Measurements from ENCODE around the gene DPH3. TPM values are rescaled to one million over a fixed set of nuclear protein-coding genes. Genes with fewer than 3 reads are reported as not detected.

The DPH3 gene
- total and polyA plus RNA-seq, 10 of the 15 experiments (the other 5 are each of a cell fraction or from before 2014, with no cell fraction given) = 10.8 to 71.8 (median 23.4) TPM

DNA sequence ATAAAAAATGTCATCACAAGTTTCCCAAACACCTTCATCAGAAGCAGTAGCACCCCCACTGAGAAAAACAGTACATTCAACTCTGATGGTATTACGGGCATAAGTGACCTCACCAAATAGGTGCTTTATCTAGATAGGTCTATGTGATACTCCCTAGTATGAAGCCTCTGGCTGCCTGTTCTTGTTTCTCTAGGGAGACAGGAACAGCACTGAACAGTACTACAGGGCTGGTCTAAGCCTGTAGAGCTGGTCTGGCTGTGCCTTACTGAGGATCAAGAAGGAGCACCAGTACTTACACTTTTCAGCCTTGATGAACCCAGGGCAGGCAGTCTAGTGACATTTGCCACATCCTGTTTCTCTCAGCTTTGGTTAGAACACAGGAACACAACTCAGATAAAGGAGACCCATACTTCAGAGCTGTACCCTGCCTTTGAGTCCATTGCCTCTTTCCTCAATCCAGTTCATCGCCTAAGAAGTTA lies 36.2 kb upstream of the DPH3 start:
- no TSS peak for BruUV-seq (replicated peaks)
- H3K27me3 ChIP-seq (replicated peaks in 1 of 2; ENCODE audit: control insufficient read depth in 2 of 2, insufficient read depth in 2 of 2, low read length in 1 of 2) = no peaks in the 10 kb centered on the region
- peak; percentile 75 for ATAC-seq
- peaks cover 4 to 5% of the 10 kb centered on the region in 2 experiments; a peak in 3 of 4 replicates for H3K36me3 ChIP-seq (ENCODE audit: control insufficient read depth in 2 of 2, insufficient read depth in 2 of 2, low read length in 1 of 2)
- POLR2A ChIA-PET = interaction anchor here (0.6 to 1.5 kb wide), 5 partner anchors 11 to 249 kb away, joined by 3 to 7 read pairs (median 3); partner anchors contain the start of genes DPH3 and OXNAD1
- CTCF ChIA-PET = interaction anchor here (0.7 to 6.3 kb wide), 9 partner anchors 10 to 251 kb away, joined by 3 to 45 read pairs (median 3); no protein-coding TSS in a partner anchor
- peaks cover 20% of the 10 kb centered on the region for H3K4me1 ChIP-seq (ENCODE audit: control insufficient read depth, insufficient read depth, low read length)
- WGBS (ENCODE audit: insufficient coverage, insufficient replicate concordance, low lambda C conversion rate, missing lambda C conversion rate) = 46% methylated on average over 2 of the region's 2 CpGs
- H3K4me3 ChIP-seq = no peak overlapping the region
- DNase-seq (ENCODE audit: low read depth, low spot score) = peak; percentile 48
- no peak for FAIRE-seq
- SMC1A ChIA-PET (ENCODE audit: uncharacterized antibody, unreplicated experiment) = interaction anchor here (0.7 to 3.1 kb wide), 18 partner anchors 9 to 249 kb away, joined by 3 to 19 read pairs (median 4); no protein-coding TSS in a partner anchor
- H2AFZ ChIP-seq (ENCODE audit: control insufficient read depth, low read depth, low read length) = no peak overlapping the region
- no peak overlapping the region for H3K9ac ChIP-seq (ENCODE audit: control insufficient read depth, insufficient read depth, low read length)
- intact Hi-C loops (cut with micrococcal nuclease; ENCODE audit: unreplicated experiment) (no loop called here), in situ Hi-C loops (cut with MboI) (no loop called here)
- peak overlapping the region; percentile 26 for H3K4me2 ChIP-seq (ENCODE audit: control insufficient read depth, insufficient read depth)
- TF ChIP-seq, protein P1, sequence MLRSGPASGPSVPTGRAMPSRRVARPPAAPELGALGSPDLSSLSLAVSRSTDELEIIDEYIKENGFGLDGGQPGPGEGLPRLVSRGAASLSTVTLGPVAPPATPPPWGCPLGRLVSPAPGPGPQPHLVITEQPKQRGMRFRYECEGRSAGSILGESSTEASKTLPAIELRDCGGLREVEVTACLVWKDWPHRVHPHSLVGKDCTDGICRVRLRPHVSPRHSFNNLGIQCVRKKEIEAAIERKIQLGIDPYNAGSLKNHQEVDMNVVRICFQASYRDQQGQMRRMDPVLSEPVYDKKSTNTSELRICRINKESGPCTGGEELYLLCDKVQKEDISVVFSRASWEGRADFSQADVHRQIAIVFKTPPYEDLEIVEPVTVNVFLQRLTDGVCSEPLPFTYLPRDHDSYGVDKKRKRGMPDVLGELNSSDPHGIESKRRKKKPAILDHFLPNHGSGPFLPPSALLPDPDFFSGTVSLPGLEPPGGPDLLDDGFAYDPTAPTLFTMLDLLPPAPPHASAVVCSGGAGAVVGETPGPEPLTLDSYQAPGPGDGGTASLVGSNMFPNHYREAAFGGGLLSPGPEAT (IDR thresholded peaks at IDR 0.05; ENCODE audit: low read depth) = 0 out of 2 replicates have a peak, but pooled peaks have one; percentile 12
- TF ChIP-seq RUNX3 (IDR thresholded peaks at IDR 0.05; ENCODE audit: low read length) (peak; percentile 17; the same call in 1 of the 2 replicates), IKZF2 (IDR thresholded peaks at IDR 0.05) (peak in 1 of 2 experiments; percentile 41; a peak in 1 of 4 replicates), SPI1 (IDR thresholded peaks at IDR 0.05; ENCODE audit: borderline replicate concordance, insufficient read depth, low read depth, low read length) (peak; percentile 35; the same call in 1 of the 2 replicates), POLR2AphosphoS5 (IDR thresholded peaks at IDR 0.05; ENCODE audit: low read length) (peak; percentile 56; the same call in 1 of the 2 replicates), WRNIP1 (IDR thresholded peaks at IDR 0.05; ENCODE audit: borderline replicate concordance, low read depth, low read length) (no peak)
- RAD21 ChIA-PET (ENCODE audit: unreplicated experiment) = interaction anchor here (0.7 to 3.3 kb wide), 8 partner anchors 10 to 220 kb away, joined by 3 to 26 read pairs (median 6); no protein-coding TSS in a partner anchor
- peak overlapping the region; percentile 33 for H3K27ac ChIP-seq (ENCODE audit: control insufficient read depth, insufficient read depth)
- H3K9me3 ChIP-seq (replicated peaks; ENCODE audit: control insufficient read depth, insufficient read depth, low read length) = no peaks in the 10 kb centered on the region; the same call in 2 of the 3 replicates
- no peaks in the 10 kb centered on the region for H4K20me1 ChIP-seq (ENCODE audit: control insufficient read depth, insufficient read depth)
- no peaks in the 10 kb centered on the region for H3K79me2 ChIP-seq (ENCODE audit: control insufficient read depth, insufficient read depth, low read length)

All from GM12878 (cell line).